CD4-positive, alpha-beta memory T cell (primary cell): ENCODE measurements around the gene ODF4. TPM values are rescaled to one million over a fixed set of nuclear protein-coding genes. Genes with fewer than 3 reads are reported as not detected.
A peak's percentile ranks its signal among the peaks of the same experiment; 100 is the strongest.

ENCODE experiments used
- CTCF ChIA-PET: fragments of 350-600 bp; sonication (Branson Sonifier 250); formaldehyde crosslinking; loops from one replicate; lab custom pipeline; 2021; ENCODE audit warnings: inconsistent platforms; ENCODE audit not compliant: partially characterized antibody; lab: Charles Lee
- POLR2A ChIA-PET: fragments of 350-600 bp; sonication (Branson Sonifier 250); formaldehyde crosslinking; loops from one replicate; lab custom pipeline; 2021; ENCODE audit not compliant: partially characterized antibody; lab: Charles Lee
- DNase-seq, 5 donors: peaks; one replicate each; pipeline versions ENCODE4 v3.0.0 to v3.0.0-alpha.2; 2020 to 2022; ENCODE audit warnings: mixed read lengths in 1 of 5
- H3K27ac ChIP-seq: one replicate; pipeline ENCODE4 v1.7.0; 2013; ENCODE audit warnings: low read depth, low read length
- H3K27me3 ChIP-seq: 2 replicates; pipeline ENCODE4 v1.7.0; 2013; ENCODE audit warnings: mild to moderate bottlenecking, low read length, moderate library complexity; ENCODE audit not compliant: insufficient read depth
- H3K36me3 ChIP-seq: 2 replicates; pipeline ENCODE4 v1.7.0; 2013; ENCODE audit warnings: mild to moderate bottlenecking, low read length, moderate library complexity; ENCODE audit not compliant: insufficient read depth
- H3K4me1 ChIP-seq: 2 replicates; pipeline ENCODE4 v1.7.0; 2013; ENCODE audit warnings: mild to moderate bottlenecking, low read length, moderate library complexity; ENCODE audit not compliant: insufficient read depth
- H3K4me3 ChIP-seq, 2 donors: one replicate each; pipeline ENCODE4 v1.7.0; 2013; ENCODE audit warnings: low read length in 2 of 2, mild to moderate bottlenecking in 1 of 2
- H3K9me3 ChIP-seq, 2 donors: one replicate each; pipeline ENCODE4 v1.7.0; 2013; ENCODE audit warnings: low read length in 2 of 2, control low read depth in 1 of 2; ENCODE audit not compliant: control insufficient read depth in 1 of 2
- H3K27ac Mint-ChIP-seq, 7 donors: one replicate each; pipeline ENCODE4 v1.8.0; 2020 to 2021; ENCODE audit warnings: mixed read lengths in 7 of 7, mild to moderate bottlenecking in 6 of 7, inconsistent platforms in 3 of 7, moderate library complexity in 3 of 7
- H3K27me3 Mint-ChIP-seq, 2 donors: one replicate each; pipeline ENCODE4 v1.8.0; 2020 to 2021; ENCODE audit warnings: mixed read lengths in 2 of 2
- H3K36me3 Mint-ChIP-seq, 2 donors: one replicate each; pipeline ENCODE4 v1.8.0; 2020 to 2021; ENCODE audit warnings: mixed read lengths in 2 of 2, inconsistent platforms in 1 of 2, mild to moderate bottlenecking in 1 of 2
- H3K4me1 Mint-ChIP-seq, 4 donors: one replicate each; pipeline ENCODE4 v1.8.0; 2020 to 2021; ENCODE audit warnings: mixed read lengths in 4 of 4, mild to moderate bottlenecking in 1 of 4
- H3K4me3 Mint-ChIP-seq, 8 donors: one replicate each; pipeline ENCODE4 v1.8.0; 2020 to 2021; ENCODE audit warnings: mixed read lengths in 8 of 8, mild to moderate bottlenecking in 7 of 8, moderate library complexity in 6 of 8, inconsistent platforms in 3 of 8
- H3K9me3 Mint-ChIP-seq, 8 donors: one replicate each; pipeline ENCODE4 v1.8.0; 2020 to 2021; ENCODE audit warnings: mixed read lengths in 8 of 8, mild to moderate bottlenecking in 5 of 8, inconsistent platforms in 3 of 8, moderate library complexity in 1 of 8
- intact Hi-C: fragments of 100-400 bp; cut with micrococcal nuclease; formaldehyde crosslinking; loops from one replicate; pipeline ENCODE4 v1.15.1; 2023
- polyA plus RNA-seq, 2 donors: library from polyadenylated mRNA; unstranded; fragments of 300-500 nt; fragmentation: Illumina TruSeq; gene quantifications; one replicate each; pipeline ENCODE4 v1.2.3, GENCODE V29; 2021
- total RNA-seq, 2 experiments: library from RNA; stranded (reverse); gene quantifications; one replicate each; pipeline ENCODE4 v1.2.3, GENCODE V29; 2021

The ODF4 gene
- total and polyA plus RNA-seq, 4 experiments from 2014 or later = not detected

DNA sequence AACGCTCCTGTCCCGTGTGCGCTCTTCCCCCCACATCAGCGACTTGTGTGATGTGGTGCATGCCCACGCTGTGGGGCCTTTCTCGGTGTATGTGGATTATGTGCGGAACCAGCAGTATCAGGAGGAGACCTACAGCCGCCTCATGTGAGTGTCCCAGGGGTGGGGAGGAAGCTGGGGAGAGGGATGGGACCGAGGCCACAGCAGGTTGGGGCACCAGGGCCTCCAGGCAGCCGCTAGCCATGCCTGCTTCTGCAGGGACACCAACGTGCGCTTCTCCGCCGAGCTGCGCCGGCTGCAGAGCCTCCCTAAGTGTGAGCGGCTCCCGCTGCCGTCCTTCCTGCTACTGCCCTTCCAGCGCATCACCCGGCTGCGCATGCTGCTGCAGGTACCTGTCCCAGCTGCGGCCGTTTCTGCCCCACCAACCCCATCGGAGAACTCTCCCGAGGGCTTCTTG, 23.8 kb upstream of the ODF4 start:
- Mint-ChIP-seq H3K27ac (no peak overlapping the region), H3K4me3 (no peak overlapping the region), H3K27me3 (peaks cover 7 to 20% of the 10 kb centered on the region in 2 donors), H3K4me1 (no peaks in the 10 kb centered on the region), H3K36me3 (no peaks in the 10 kb centered on the region), H3K9me3 (no peaks in the 10 kb centered on the region)
- Histone ChIP-seq H3K9me3 (no peaks in the 10 kb centered on the region), H3K4me1 (no peaks in the 10 kb centered on the region), H3K36me3 (no peaks in the 10 kb centered on the region), H3K4me3 (no peak overlapping the region), H3K27ac (no peak overlapping the region), H3K27me3 (no peaks in the 10 kb centered on the region)
- POLR2A ChIA-PET = no interaction called here
- no peak for DNase-seq
- intact Hi-C loops = no loop called here
- CTCF ChIA-PET = no interaction called here

DNA sequence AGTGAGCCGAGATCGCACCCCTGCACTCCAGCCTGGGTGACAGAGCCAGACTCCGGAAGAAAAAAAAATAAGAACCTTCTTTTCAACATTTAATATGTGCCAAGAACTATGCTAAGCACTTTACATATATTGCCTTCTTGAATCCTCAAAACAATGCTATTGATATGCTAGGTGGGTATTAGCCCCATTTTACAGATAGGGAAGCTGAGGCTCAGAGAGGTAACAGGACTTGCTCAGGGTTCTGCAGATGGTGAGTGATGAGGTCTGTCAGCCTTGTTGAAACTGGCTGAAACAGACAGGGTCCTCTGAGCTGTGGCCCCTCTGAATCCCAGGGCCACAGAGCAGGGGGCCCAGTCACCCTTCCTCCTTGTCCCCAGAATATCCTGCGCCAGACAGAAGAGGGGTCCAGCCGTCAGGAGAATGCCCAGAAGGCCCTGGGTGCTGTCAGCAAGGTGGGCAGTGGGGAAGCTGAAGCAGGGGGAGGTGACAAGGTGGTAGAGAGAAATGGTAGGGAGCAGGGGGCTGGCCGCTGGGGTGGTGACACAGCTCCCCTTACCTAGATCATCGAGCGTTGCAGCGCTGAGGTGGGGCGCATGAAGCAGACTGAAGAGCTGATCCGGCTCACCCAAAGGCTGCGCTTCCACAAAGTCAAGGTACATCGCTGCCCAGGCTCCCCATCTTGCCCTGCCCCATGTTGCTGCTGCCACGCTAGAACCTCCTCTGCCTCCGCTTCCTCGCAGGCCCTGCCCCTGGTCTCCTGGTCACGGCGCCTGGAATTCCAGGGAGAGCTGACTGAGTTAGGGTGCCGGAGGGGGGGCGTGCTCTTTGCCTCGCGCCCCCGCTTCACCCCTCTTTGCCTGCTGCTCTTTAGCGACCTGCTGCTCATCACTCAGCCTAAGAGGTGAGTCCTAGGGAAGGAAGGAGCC, 21.4 kb upstream of the ODF4 start:
- Histone ChIP-seq H3K36me3 (no peaks in the 10 kb centered on the region), H3K27me3 (no peaks in the 10 kb centered on the region), H3K4me1 (no peaks in the 10 kb centered on the region), H3K9me3 (no peaks in the 10 kb centered on the region), H3K27ac (no peak overlapping the region), H3K4me3 (no peak overlapping the region)
- ChIA-PET CTCF (no interaction called here), POLR2A (interaction anchor here (0.7 kb wide), 1 partner anchor 10 kb away, joined by 3 read pairs; no protein-coding TSS in a partner anchor)
- no peaks in the 10 kb centered on the region for H3K4me1 Mint-ChIP-seq
- intact Hi-C loops = no loop called here
- H3K27me3 Mint-ChIP-seq = peaks cover 6 to 21% of the 10 kb centered on the region in 2 donors
- no peaks in the 10 kb centered on the region for H3K9me3 Mint-ChIP-seq
- no peaks in the 10 kb centered on the region for H3K36me3 Mint-ChIP-seq
- no peak overlapping the region for H3K27ac Mint-ChIP-seq
- H3K4me3 Mint-ChIP-seq = no peak overlapping the region
- no peak for DNase-seq

DNA sequence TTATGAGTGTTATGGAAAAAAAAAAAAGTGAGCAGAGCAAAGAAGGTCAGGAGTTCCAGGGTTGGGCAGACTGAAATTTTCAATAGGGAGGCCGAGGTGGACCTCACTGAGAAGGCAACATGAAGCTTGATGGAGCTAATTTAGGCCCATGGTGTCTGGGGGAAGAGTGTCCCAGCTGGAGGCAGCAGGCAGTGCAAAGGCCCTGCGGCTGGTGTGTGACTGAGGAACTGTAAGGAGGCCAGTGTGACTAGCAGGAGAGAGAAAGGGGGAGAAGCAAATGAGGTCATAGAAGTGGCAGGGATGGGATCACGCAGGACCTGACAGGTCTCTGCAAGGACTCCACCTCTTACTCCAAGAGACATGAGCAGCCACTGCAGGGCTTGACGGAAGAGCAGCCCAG, 19.4 kb upstream of the ODF4 start:
- no peak overlapping the region for H3K27ac ChIP-seq
- H3K4me1 ChIP-seq = no peaks in the 10 kb centered on the region
- intact Hi-C loops = no loop called here
- no peaks in the 10 kb centered on the region for H3K9me3 ChIP-seq
- Mint-ChIP-seq H3K36me3 (no peaks in the 10 kb centered on the region), H3K9me3 (no peaks in the 10 kb centered on the region), H3K4me1 (peaks cover 0 to 2% (median 0%) of the 10 kb centered on the region in 4 donors), H3K27ac (peak overlapping the region in 2 of 7 donors; percentile 9 to 62), H3K4me3 (no peak overlapping the region), H3K27me3 (peaks cover 9 to 18% of the 10 kb centered on the region in 2 donors)
- no peaks in the 10 kb centered on the region for H3K36me3 ChIP-seq
- POLR2A ChIA-PET = no interaction called here
- no peak for DNase-seq
- CTCF ChIA-PET = no interaction called here
- no peaks in the 10 kb centered on the region for H3K27me3 ChIP-seq
- no peak overlapping the region for H3K4me3 ChIP-seq

DNA sequence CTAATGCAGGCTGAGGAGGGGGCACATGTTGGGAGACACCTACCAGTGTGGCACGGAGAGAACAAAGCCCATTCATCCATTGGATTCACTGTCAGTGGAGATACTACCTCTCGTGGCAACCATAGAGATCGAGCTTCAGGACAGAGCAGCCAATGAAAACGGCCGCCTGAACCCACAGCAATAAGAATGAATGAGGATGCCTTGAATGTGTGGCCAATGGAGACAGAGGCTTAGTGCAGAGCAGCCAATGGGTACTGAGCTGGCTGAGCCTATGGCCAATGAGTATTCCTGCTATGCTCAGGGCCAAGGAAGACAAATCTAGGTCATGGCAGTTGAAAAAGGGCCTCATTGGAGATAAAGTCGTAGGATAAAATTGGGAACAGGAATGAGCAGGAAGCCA, 18.6 kb upstream of the ODF4 start:
- intact Hi-C loops = no loop called here
- H3K4me1 ChIP-seq = peaks cover under 1% of the 10 kb centered on the region
- no peaks in the 10 kb centered on the region for H3K36me3 Mint-ChIP-seq
- no peaks in the 10 kb centered on the region for H3K36me3 ChIP-seq
- peaks cover 13 to 20% of the 10 kb centered on the region in 2 donors for H3K27me3 Mint-ChIP-seq
- H3K27ac Mint-ChIP-seq = no peak overlapping the region
- no peak overlapping the region for H3K4me3 Mint-ChIP-seq
- no peak overlapping the region for H3K4me3 ChIP-seq
- no peak for DNase-seq
- H3K27ac ChIP-seq = no peak overlapping the region
- no peaks in the 10 kb centered on the region for H3K9me3 Mint-ChIP-seq
- POLR2A ChIA-PET = no interaction called here
- H3K4me1 Mint-ChIP-seq = peaks cover 2 to 4% (median 3%) of the 10 kb centered on the region in 4 donors
- H3K9me3 ChIP-seq = no peaks in the 10 kb centered on the region
- peaks cover 4% of the 10 kb centered on the region for H3K27me3 ChIP-seq
- CTCF ChIA-PET = no interaction called here

DNA sequence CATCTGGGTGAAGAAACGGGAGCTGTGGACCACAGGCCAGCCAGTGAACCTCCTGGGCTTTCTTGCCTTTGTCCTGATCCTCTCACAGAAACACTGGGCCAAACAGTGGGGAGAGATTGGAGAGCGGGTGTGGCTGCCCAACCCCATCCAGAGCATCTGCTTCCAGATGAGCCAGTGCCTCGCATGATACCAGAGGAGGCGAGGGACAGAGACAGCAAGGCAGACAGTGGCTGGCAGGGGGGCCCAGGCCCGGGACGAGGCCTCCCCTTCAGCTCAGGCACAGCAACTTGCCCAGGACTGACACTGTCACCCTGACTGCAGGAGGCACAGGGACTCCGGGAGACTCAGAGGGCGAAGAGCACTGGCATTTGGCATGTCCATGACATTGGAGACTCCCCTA, 17.6 kb upstream of the ODF4 start:
- peaks cover 10% of the 10 kb centered on the region for H3K27me3 ChIP-seq
- no peak overlapping the region for H3K27ac ChIP-seq
- DNase-seq = no peak
- Mint-ChIP-seq H3K9me3 (no peaks in the 10 kb centered on the region), H3K27me3 (peaks cover 21 to 26% of the 10 kb centered on the region in 2 donors), H3K4me1 (peaks cover 9 to 14% (median 11%) of the 10 kb centered on the region in 4 donors), H3K27ac (no peak overlapping the region), H3K4me3 (no peak overlapping the region), H3K36me3 (no peaks in the 10 kb centered on the region)
- H3K36me3 ChIP-seq = no peaks in the 10 kb centered on the region
- CTCF ChIA-PET = no interaction called here
- H3K4me1 ChIP-seq = peaks cover 11% of the 10 kb centered on the region
- intact Hi-C loops = no loop called here
- H3K9me3 ChIP-seq = no peaks in the 10 kb centered on the region
- H3K4me3 ChIP-seq = no peak overlapping the region
- POLR2A ChIA-PET = no interaction called here

DNA sequence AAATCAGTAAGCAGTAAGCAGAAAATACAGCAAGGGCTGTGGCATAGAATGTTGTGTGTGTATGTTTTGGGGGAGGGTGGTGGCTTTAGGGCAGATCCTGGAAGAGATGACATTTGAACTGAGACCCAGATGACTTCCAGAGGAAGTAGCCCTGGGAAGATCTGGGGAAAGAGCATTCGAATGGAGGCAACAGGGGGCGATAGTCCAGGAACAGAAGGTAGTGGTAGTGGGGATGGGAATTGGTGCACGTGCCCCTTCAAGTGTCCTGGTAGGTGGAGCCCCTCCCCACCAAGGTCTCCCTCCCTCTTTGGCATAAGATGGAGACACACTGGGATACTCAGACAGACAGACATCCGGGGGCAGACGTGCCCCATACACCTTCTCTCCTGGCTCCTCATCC, 15.5 kb upstream of the ODF4 start:
- Mint-ChIP-seq H3K27ac (no peak overlapping the region), H3K36me3 (no peaks in the 10 kb centered on the region), H3K4me3 (no peak overlapping the region), H3K27me3 (peaks cover 27 to 33% of the 10 kb centered on the region in 2 donors), H3K9me3 (no peaks in the 10 kb centered on the region), H3K4me1 (peaks cover 9 to 19% (median 15%) of the 10 kb centered on the region in 4 donors)
- Histone ChIP-seq H3K9me3 (no peaks in the 10 kb centered on the region), H3K4me1 (peaks cover 15% of the 10 kb centered on the region), H3K4me3 (no peak overlapping the region), H3K27ac (no peak overlapping the region), H3K27me3 (peaks cover 16% of the 10 kb centered on the region), H3K36me3 (no peaks in the 10 kb centered on the region)
- ChIA-PET CTCF (no interaction called here), POLR2A (no interaction called here)
- DNase-seq = no peak
- intact Hi-C loops = no loop called here

DNA sequence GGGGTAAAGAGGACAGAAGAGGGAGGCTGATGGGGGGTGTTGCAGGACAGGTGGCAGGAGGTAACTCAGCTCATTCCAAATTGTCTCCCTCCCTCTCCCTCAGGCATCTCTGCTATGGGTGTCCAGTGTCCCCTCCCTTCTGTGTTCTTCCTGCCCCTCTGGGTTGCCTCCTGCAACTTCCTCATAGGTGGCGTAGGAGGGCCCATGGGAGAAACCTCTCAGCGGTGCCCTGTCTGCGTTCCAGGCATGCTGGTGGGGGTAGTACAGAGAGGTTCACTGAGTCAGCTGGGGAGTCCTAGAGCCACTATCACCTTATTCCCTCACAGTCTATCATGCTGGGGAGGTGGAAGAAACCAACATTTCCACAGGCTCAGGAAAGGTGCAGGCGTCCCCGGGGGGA, 14.7 kb upstream of the ODF4 start:
- intact Hi-C loops = no loop called here
- Histone ChIP-seq H3K27me3 (peaks cover 16% of the 10 kb centered on the region), H3K9me3 (no peaks in the 10 kb centered on the region), H3K4me1 (peaks cover 15% of the 10 kb centered on the region), H3K36me3 (no peaks in the 10 kb centered on the region), H3K4me3 (no peak overlapping the region), H3K27ac (no peak overlapping the region)
- H3K27me3 Mint-ChIP-seq = peaks cover 27 to 33% of the 10 kb centered on the region in 2 donors
- CTCF ChIA-PET = no interaction called here
- POLR2A ChIA-PET = interaction anchor here (0.6 kb wide), 1 partner anchor 77 kb away, joined by 3 read pairs; the partner anchor contains the start of gene CTC1
- H3K4me1 Mint-ChIP-seq = peaks cover 9 to 19% (median 15%) of the 10 kb centered on the region in 4 donors
- H3K9me3 Mint-ChIP-seq = no peaks in the 10 kb centered on the region
- H3K27ac Mint-ChIP-seq = no peak overlapping the region
- no peaks in the 10 kb centered on the region for H3K36me3 Mint-ChIP-seq
- DNase-seq = no peak
- peak overlapping the region in 1 of 8 donors; percentile 30 for H3K4me3 Mint-ChIP-seq
